ENCODE data around the gene SRC.
"Not testable (repeated sequence)": the region's sequence is repeated elsewhere in the genome, so short reads cannot be mapped to it uniquely, and the experiment has no call there.

Gene SRC

DNA sequence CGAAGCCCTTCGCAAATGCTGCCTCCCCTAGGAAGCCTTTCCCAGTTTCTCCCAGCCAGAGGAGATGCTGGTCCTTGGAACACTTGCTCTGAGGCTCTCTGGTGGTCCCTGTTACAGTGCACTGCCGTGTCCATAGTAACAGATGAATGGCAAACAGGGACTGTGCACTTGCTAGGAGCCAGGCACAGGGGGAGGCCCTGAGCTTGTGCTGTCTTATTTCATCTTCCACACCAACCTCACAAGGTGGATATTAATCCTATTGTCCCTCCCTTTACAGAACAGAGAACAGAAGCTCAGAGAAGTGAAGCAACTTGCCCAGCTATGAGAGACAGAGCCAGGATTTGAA, 19.0 kb downstream of the SRC start:
- DNase-seq: peak; percentile 11

DNA sequence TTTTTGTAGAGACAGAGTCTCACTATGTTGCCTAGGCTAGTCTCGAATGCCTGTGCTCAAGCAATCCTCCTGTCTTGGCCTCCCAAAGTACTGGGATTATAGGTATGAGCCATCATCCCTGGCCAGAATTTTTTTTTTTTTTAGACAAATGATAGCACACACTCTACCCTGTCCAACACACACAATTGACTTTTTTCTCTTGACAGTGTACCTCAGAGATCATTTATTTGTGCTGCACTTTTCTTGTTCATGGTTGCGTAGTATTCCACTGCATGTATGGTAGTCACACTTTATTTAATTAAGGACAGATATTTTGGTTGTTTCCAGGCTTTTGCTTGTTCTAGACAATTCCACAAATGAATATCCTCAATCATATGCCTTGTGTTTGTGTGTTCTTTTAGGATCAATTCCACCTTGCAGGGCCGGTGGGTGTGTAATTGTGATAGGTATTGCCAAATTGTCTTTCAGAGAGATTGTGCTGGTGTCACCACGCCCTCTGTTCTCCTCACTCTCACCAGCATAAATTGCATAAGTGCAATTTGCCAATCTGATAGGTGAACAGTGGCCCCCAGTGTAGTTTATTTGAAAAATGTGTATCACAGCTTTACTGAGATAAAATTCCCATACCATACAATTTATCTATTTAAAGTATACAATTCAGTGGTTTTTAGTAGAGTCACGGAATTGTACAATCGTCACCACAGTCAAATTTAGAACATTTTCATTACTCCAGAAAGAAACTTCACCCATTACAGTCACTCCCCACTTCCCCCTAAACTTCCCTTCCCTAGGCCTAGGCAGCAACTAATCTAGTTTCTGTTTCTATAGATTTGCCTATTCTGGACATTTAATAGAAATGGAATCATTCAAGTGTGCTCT, 20.1 kb downstream of the SRC start:
- DNase-seq: no peak

DNA sequence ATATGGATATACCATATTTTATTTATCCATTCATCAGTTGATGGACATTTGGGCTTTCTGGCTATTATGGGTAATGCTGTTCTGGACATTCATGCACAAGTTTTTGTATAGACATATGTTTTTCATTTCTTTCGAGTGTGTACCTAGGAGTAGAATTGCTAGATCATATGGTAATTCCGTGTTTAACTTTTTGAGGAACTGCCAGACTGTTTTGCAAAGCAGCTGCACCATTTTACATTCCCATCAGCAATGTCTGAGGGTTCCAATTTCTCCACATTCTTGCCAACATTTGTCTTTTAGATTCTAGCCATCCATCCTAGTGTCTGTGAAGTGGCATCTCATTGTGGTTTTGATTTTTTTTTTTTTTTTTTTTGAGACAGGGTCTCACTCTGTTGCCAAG, 20.8 kb downstream of the SRC start:
- no peak for DNase-seq

DNA sequence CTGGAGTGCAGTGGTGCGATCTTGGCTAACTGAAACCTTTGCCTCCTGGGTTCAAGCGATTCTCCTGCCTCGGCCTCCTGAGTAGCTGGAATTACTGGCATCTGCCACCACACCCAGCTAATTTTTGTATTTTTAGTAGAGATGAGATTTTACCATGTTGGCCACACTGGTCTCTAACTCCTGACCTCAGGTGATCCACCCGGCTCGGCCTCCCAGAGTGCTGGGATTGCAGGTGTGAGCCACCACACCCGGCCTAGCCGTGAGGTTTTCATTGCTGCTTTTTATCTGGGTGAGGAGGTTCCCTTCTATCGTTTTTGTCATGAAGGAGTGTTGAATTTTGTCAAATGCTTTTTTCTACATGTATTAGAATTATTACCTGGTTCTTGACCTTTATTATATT, 23.9 kb downstream of the SRC start:
- no peak for DNase-seq

DNA sequence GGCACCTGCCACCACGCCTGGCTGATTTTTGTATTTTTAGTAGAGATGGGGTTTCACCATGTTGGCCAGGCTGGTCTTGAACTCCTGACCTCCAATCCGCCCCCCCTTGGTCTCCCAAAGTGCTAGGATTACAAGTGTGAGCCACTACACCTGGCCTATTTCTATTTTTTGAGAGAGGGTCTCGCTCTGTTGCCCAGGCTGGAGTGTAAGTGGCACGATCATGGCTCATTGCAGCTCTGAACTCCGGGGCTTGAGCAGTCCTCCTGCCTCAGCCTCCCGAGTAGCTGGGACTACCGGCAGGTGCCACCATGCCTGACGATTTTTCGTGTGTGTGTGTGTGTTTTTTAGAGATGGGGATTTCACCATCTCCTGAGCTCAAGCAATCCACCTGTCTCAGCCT, 25.9 kb downstream of the SRC start:
- not testable (repeated sequence) for DNase-seq

DNA sequence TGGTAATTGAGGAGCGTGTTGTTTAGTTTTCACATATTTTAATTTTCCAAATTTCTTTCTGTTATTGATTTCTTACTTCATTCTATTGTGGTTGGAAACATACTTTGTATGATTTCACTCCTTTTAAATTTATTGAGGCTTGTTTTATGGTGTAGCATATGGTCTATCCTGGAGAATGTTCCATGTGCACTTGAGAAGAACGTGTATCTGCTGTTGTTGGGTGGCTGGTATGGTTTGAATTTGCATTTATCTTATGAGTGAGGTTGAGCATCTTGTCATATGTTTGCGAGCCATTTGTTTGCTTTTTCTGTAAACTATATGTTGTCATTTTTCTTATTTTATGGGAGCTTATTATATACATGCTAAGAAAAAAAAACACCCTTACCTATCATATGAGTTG, 26.5 kb downstream of the SRC start:
- DNase-seq: no peak

DNA sequence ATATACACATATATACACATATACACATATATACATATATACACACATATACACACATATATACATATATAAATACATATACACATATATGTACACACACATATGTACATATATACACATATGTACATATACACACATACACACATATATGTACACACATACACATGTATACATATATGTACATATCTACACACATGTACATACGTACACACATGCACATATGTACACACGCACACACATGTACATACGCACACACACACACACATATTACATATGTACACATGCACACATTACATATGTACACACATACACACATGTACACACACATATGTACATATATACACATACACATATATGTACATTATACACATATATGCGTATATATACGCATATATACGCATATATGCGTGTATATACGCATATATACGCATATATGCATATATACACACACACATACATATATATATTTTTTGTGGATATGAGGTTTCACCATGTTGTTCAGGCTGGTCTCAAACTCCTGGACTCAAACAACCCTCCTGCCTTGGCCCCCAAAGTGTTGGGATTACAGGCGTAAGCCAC, 27.2 kb downstream of the SRC start:
- DNase-seq: no peak

DNA sequence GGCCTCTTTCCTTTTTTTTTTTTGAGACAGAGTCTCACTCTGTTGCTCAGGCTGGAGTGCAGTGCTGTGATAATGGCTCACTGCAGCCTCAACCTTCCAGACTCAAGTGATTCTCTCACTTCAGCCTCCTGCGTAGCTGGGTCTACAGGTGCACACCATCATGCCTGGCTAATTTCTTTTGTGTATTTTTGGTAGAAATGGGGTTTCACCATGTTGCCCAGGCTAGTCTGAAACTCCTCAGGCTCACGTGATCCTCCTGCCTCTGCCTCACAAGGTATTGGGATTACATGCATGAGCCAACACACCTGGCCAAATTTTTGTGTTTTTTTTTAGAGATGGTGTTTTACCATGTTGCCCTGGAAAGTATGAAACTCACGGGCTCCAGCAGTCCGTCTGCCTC, 29.3 kb downstream of the SRC start:
- DNase-seq: peak; percentile 5

DNA sequence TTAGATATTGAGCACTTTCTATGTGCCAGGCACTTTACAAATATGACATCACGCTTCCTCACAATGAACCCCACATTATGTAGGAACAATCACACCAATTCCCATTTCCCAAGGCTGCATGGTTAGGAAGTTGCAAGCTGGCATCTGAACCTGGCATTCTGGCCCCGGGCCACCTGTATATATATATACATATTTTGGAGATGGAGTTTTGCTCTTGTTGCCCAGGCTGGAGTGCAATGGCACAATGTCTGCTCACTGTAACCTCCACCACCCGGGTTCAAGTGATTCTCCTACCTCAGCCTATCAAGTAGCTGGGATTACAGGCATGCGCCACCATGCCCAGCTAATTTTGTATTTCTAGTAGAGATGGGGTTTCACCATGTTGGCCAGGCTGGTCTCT, 30.4 kb downstream of the SRC start:
- no peak for DNase-seq

DNA sequence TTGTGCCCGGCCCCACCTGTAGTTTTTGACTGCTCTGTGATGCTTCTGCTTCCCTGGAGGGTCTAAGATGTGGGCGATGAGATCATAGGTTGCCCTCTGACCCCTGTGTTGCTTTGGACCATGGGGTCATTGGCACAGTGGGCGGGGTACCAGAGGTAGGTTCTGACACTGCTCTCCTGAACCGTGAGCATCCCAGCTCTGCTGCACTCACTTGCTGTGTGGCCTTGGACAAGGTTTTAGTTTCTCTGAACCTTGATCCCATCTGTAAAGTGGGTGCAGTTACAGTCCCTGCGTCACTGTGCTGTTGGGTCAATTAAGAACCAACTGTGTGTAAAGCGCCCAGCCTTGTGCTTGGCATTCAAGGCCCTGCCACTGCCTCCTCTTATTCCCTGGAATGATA, 30.9 kb downstream of the SRC start:
- no peak for DNase-seq

DNA sequence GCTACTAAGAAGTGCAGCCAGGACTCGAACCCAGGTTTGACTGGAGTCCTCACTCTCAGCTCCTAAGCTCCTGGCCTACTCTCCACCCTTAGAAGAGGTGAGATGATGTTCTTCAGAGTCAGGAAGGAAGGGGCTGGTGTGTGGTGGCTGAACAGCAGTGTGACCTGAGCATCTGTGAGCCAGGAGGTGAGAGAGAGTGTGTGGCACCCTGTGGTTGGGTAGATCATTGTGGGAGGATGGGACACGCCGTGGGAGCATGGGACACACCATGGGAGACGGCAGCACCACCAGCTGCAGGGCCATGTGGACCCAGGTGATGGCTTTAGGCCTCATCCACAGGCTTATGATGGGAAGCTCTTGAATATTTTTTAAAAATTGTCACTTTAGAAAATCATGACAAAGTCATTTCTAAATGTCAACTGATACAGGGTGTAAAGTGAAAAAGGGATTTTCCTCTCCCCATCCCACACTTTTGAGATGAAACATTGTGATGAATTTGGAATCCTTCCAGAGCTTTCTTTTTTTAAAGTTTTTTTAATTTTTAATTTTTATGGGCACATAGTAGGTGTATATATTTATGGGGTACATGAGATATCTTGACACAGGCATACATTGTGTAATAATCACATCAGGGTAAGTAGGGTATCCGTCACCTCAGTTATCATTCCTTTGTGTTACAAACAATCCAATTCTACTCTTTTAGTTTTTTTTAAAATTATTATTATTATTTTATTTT, 31.6 kb downstream of the SRC start:
- no peak for DNase-seq

DNA sequence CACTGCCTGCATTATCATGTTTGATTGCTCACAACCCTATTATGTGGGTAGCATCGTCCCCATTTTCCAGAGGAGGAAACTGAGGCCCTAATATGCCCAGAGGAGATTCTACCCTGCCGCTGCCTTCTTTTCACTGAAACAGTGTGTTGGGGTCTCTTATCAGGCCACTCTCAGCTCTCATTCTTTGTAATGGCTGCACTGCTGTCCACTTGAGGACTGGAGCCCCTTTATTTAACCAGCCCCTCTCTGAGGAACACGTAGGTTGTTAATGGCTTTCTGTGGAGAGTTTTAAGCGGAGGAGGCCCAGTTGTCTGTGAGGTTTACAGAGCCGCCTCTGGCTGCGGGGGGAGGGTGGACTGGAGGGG, 32.5 kb downstream of the SRC start:
- DNase-seq: no peak

DNA sequence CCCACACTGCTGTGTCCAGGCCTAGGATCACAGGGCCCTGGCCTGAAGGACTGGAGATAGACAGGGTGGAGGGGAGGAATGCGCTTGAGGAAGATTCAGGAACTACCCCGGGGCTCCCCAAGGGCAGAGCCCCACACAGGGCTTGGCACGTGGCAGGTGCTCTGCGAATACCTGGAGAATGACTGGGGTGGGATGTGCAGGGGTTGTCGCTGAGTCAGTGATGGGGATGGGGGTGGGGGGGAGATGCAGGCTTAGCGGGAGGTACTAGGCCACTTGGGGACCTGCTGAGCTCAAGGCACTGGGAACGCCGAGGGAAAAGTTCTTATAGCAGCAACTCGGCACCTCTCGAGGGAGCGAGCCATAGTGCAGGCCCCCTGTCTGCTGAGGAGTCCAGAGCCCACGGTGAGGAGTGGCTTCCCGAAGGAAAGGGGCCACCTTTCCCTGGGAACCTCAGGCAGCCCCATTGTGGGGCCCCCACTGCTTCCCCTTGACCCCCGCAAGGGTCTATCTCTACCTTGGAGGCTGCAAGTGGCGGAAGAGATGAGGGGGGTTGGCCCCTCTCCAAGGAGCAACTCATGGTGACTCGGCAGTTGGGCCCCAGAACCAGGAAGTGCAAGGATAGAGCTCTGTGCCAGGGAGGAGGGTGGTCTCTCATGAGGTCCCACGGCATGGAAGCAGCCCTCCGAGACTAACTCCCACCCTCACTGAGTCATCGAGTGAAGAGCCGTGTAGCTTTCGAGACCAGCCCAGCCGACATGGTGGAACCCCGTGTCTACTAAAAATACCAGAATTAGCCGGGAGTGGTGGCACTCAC, 33.1 kb downstream of the SRC start:
- no peak for DNase-seq

DNA sequence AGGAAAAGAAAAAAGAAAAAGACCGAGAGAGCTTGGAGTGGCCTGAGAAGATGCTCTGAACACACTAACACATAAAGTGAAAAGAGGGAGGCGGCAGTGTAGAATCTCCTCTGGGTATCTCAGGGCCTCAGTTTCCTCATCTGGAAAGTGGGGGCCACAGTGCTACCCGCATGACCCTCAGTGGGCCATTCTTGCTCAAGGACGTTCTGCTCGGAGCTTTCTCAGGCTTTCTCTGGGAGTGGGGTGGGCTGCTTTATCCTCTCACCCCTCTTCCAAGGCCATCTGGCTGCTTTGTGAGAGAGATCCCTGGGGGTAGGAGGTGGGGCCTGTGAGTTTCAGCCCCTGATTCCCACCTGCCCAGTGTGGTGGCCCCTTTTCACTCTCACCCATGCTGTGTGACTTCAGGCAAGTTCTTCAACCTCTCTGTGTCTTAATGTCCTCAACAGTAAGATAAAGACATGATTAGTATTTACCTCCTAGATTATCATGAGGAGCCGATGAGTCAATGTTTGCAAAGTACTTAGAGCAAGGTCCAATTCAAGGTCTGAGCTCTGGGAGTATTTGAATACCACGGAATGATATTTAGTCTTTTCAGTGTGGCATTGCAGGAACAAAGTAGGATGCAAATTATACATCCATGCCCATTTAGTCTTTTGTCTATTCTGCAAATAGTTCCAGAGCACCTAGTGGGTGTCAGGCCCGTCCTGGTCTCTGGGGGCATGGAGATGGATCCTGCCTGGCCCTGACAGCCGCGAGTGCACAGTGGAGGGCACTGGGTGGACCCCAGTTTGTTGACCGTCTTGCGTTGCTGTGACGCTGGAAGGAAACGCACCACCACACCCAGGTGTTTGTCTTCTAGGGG, 34.3 kb downstream of the SRC start:
- no peak for DNase-seq

DNA sequence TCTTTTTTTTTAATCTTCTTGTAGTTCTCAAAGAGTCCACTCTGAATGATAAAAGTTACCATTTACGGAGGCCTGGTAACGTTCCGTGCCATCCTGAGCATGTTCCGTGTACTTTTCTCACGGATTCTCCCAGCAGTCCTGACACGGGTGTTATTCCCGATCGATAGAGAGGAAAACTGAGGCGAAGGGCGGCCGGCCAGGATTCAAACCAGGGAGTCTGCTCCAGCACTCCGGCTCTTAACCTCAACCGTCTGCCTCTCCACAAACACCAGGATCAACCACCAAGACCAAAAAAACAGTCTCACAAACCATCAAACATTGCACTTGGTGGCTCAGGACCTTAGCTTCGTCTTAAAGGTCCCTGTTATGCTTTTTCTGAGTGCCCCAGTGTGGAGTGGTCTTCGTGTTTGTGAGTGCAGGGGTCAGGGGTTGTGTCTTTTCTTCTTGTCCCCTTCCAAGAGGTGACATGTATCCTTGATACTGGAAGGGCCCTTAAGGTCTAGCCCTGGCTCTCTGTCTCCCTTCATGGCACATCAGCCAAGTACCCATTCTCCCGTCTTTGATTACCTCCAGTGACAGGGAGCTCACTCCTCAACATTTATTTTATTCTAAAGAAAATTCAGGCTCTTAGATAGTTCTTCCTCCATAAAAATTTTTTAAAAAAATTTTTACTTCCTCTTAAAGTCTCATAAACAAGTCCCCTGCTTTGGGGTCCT, 35.1 kb downstream of the SRC start:
- peak; percentile 13 for DNase-seq

DNA sequence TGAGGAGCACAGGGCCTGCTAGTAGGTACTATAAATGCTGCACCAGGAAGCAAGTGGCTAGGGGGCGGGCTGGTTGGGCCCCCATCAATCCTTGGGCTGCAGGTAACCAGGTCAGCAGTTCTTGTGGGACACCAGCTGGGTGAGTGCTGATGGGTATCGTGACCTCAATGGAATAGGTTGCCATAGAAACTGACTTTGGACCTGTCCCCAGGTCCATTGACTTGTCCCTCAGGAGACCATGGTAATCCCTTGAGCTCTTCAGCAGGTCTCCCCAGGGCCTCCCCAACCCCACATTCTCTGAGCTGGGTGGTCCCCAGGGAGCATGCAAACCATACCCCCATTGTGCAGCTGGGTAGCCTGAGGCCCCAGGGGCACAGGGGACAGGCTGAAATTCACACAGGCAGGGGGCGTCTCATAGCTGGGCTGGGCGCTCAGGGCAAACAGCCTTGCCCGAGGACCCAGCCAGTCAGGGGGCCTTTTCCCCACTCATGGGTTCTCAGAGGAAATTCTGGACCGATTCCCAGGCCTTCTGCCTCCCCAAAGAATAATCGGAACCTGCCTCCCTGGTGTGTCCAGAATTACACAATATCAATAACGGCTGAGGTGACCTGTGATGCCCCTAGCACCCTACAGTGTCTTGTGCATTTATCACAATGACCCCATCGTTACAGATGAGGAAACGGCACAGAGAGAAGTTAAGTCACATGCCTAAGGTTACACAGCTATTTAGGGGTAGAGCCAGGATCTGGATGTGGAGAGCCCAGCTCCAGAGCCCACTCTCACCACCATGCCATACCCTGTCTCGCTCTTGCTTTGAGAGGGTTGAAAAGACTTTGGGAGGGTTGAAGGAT, 35.9 kb downstream of the SRC start:
- DNase-seq: peak; percentile 12

DNA sequence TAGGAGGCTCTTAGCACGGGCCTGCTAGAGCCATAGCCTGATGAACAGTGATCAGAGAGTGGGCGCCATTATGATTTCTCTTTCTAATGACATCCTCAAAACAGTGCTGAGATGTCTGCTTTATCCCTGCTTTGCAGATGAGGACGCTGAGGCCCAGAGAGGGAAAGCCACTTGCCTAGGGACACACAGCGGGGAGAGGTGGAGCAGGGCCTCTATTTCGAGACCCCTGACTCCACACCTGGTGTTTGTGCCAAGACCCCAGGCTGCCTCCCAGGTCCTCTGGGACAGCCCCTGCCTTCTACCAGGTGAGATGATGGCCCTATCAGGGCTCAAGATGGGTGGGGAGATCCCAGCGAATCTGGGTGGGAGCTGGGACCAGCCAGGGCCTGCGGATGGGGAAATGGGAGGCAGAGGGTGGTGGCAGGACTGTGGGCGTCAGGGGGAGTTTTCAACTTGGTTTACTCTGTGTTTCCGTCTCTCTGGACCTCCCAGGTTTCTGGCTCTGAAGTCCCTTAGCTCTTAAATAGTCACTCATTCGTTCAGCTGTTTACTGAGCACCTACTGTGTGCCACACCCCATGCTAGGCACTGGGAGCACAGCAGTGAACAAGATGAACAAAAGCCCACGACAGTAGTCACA, 36.7 kb downstream of the SRC start:
- no peak for DNase-seq

DNA sequence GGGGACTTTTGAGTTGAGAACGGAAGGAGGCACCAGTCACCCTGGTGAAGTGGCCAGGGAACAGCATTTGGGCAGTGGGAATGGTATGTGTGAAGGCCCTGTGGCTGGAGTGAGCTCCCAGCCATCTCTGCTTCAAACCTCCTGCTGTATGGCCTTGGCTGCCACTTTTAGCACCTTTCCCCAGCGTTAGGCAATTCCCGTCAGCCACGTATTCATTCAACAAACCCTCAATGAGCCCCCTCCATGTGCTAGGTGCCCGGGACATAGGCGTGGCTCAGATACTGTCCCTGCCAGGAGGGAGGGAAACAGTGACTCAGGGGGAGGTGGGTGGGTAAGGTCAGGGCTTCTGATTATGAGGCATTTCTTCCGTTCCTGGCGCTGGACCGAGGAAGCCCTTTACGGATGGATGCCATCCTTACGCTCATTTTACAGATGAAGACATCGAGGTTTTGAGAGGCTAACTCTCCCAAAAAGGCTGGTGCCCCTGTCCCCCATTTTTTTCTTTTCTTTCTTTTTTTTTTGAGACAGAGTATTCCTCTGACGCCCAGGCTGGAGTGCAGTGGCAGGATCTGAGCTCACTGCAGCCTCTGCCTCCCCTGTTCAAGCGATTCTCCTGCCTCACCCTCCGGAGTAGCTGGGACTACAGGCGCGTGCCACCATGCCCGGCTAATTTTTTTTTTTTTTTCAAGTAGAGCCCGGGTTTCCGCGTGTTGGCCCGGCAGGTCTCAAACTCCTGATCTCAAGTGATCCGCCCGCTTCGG, 37.5 kb downstream of the SRC start:
- no peak for DNase-seq

DNA sequence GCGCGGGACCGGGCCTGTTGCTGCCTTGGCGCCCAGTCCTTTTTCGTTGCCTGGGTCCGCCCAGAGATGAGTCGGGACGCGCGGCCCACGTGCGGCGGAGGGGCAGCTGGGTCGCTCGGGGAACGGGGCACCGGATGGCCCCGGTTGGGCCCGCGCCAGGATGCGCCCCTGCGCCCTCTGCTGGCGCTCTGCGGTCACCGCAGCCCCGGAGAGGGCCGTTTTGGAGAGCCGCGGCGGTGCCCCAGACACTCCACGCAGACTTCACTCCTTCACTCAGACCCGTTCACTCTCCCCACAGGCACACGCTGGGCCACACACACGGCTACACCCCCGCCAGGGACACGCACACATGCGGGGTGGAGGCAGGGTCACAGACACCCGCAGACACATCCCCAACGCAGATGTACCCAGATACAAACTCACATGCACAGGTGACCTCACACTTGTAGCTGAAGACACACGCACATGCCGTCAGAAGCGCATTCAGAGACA, 38.8 kb downstream of the SRC start:
- peak; percentile 77 for DNase-seq
